NCI-H128 (cell line): Measurements from ENCODE around the gene TMEM196.

Source experiments
- DNase-seq: peaks from one replicate; lab custom pipeline; 2025; ENCODE audit not compliant: unreplicated experiment; lab: John Stamatoyannopoulos, UW

Gene TMEM196

DNA sequence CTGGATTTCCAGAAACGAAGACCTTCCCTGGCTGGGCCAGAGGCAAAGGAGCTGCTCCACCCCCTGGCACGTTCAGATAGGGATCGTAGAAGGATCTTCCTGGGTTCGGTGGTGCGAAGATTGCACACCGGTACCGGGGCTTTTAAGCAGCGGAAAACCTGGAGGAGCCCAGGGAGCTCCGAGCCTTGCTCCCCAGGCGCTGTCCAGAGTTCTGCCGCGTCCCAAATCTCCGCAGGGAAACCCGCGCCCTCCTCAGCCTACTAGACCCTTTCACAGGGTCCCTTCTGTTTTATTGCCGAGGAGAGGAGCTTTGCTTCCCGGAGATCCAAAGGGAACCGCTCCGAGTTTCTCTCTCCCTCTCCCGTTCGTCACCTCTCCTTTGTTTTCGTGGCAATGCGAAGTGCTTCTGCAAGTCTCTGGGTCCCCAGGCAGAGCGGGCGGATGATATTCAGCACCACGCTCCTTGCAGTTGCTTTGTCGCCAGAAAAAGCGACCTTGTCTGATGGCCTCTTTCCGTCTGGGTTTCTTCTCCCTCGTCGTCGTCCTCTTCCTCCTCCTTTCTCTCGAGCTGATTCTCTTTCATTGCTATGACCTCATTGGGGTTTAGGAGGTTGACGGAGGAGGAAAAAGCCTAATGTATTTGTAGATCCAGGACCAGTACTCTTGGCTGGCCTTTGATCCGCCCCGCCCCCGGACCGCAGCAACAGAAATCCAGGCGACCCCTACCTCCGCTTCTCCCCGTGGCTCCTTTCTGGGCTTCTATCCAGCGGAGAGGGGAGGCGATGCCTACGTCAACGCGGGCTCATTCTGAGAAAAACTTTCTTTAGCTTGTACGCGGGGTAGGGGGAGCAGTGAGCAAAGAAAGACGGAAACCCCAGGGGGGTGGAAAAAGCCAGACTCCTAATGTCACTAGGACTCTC is at the start of gene TMEM196:
Gene TMEM196, minus strand, starts transcription at position 777 of the 920 bp plus-strand sequence. CDS start 921 bp downstream, outside the sequence.
- DNase-seq, result no peak

GRCh38 chr7:19816128-19816527 is 42.7 kb upstream of the TMEM196 start:
- no peak for DNase-seq

DNA sequence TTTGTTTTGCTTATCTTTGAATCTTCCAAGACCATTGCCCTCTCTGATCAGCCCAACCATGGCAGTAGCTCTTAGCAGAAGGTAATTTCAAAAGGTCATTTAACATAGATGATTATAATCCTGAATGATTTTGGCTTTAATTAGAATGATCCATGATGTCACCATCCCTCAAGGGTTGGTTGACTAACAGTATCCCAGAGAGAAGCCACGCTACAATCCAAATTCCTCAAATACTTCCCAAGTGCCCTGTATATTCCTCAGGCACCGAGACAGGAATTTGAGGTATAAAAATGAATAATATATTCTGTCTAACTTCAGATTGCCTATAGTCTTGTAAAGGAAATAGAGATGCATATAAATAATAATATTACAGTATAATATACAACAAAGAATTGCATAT is 42.1 kb upstream of the TMEM196 start:
- no peak for DNase-seq

DNA sequence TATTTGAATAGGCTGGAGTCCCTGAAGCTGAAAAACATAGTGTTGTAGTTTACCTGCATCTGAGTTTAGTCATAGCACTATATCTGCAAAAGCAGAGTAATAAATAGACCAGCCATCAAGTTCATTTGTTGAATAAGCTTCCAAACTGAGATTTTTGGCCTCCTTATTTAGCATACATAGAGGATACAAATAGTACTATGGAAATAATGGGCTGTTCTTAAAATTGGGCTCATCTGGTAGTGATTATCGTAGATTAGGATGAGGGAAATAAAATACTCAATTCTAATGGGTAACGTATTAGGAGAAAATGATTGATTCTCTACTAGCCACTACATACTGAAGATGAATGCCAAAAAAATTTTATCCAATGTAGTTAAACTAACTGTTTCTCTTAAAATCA is 41.4 kb upstream of the TMEM196 start:
- no peak for DNase-seq

DNA sequence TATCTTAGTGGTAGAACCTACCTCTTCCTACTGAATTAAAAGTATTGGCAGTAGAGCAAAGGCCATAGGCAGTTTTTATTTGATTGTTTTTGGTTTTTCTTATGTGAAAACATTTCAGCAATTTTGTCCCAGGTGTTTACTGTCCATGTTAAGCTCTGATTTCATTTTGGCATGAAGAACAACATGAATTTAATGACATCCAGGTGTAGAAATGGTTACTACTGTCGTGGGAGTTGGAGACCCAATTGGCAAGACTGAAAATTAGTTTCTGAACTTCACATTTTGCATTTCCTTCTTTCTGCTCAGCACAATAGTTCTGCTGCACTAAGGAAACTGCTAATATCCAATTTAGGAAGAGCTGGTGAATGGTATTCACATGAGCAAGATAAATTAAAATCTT is 38.0 kb upstream of the TMEM196 start:
- DNase-seq, result no peak

- DNase-seq, result no peak
Observed at GRCh38 chr7:19798986-19799385, 25.6 kb upstream of the TMEM196 start.

GRCh38 chr7:19783541-19783940 is 10.1 kb upstream of the TMEM196 start:
- DNase-seq, result no peak

- DNase-seq, result no peak
Observed at GRCh38 chr7:19776981-19777380, 3.6 kb upstream of the TMEM196 start.

DNA sequence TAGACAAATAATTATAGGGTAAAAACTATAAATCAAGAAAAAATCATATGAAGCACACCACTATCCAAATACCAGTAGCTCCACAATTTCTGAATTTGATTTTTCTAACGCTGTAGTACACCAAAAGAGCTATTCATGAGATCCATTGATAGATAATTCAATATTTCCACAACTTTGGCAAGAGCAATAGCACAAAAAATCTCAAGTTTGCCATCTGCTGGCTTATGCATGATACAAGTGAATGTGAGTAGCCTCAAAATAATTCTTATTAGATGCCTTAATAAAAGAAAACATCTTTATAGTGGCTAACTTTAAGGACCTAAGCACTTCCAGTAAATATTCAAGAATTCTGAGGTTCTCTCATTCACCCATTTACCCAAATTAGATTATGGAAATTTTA is 2.2 kb upstream of the TMEM196 start:
- DNase-seq, result no peak

- DNase-seq, result no peak
Observed at GRCh38 chr7:19772306-19772705, 1.1 kb downstream of the TMEM196 start.

GRCh38 chr7:19762631-19763030 is 10.8 kb downstream of the TMEM196 start:
- no peak for DNase-seq

GRCh38 chr7:19754521-19755116 is 18.8 kb downstream of the TMEM196 start:
- DNase-seq, result no peak

DNA sequence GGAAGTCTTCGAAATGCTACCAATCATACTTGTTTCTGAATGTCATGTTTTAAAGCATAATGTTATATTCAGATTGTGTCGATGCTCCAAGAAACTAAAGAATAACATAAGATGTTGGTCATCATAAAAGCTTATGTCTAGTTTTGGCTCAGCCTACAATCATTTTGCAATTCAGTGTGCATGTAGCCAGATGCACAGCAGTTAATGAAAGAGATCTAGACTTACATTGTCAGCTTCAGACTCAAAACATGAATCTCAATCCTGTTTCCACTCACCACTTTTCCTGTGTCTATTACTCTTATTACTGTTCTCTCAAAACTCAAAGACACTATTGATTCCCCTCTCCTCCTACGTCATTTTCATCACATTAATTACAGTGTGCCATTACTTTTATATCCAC is 21.4 kb downstream of the TMEM196 start:
- no peak for DNase-seq

GRCh38 chr7:19749658-19750057 is 23.8 kb downstream of the TMEM196 start:
- no peak for DNase-seq

- no peak for DNase-seq
Observed at GRCh38 chr7:19747740-19748339, 25.6 kb downstream of the TMEM196 start.

DNA sequence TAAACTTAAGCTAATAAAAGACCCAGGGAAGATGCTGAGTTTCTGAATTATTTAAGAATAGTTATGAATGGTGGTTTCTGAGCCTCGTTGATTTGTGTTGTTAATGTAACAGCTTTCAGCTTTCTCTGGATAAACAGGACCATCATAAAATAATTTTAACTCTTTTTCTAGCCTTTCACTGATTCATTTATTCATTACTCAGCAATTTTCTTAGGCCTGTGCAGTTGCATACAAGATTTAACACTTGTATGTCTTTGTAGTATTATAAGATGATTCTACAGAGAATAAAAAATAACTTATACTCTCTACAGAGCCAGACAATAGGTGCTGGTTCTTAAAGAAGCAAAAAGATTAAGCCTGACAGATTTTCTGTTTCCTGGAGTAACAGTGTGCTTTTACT is 29.3 kb downstream of the TMEM196 start:
- DNase-seq, result no peak

GRCh38 chr7:19728716-19729115 is 44.7 kb downstream of the TMEM196 start:
- no peak for DNase-seq

DNA sequence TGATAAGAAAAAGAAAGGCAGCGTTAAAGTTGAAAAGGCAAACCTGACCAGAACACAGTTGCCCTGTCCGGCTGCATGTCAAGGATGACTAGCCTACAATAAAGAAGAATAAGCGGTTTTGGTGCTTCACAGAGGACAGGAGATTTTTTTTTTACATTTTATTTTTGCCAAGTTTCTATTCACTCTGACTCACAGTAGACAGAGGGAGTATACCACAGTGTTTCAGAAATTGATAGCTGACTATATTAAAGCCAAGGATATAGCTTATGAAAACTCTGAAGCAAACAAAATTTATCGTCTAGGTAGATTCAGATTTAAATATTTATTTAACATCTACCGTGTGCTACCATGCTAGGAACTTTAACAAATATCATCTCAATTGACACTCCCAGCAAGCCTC is 47.6 kb downstream of the TMEM196 start:
- DNase-seq, result no peak

DNA sequence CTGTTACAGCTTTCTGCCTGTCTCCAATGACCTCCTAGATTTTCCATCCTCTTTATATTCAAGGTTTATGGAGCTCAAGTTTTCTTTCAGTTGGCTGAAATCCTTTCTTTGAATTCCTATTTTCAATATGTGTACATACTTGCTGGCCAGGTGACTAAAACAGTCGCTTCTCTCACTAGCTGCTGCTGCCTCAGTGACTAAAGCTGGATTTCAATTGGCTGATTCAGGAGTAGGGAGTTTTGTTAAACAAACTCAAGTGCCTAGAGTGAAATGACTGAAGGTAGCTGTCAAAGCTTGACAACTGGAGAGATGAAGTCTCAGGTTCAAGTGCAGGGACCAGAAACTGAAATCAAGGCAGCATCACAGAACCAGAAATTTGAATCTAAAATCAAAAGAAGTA is 57.9 kb downstream of the TMEM196 start:
- DNase-seq, result no peak

GRCh38 chr7:19713676-19714075 is 59.7 kb downstream of the TMEM196 start:
- DNase-seq, result no peak

- no peak for DNase-seq
Observed at GRCh38 chr7:19709249-19709578, 64.2 kb downstream of the TMEM196 start.
